Measurements from ENCODE around the gene TBR1.

TBR1 gene

DNA sequence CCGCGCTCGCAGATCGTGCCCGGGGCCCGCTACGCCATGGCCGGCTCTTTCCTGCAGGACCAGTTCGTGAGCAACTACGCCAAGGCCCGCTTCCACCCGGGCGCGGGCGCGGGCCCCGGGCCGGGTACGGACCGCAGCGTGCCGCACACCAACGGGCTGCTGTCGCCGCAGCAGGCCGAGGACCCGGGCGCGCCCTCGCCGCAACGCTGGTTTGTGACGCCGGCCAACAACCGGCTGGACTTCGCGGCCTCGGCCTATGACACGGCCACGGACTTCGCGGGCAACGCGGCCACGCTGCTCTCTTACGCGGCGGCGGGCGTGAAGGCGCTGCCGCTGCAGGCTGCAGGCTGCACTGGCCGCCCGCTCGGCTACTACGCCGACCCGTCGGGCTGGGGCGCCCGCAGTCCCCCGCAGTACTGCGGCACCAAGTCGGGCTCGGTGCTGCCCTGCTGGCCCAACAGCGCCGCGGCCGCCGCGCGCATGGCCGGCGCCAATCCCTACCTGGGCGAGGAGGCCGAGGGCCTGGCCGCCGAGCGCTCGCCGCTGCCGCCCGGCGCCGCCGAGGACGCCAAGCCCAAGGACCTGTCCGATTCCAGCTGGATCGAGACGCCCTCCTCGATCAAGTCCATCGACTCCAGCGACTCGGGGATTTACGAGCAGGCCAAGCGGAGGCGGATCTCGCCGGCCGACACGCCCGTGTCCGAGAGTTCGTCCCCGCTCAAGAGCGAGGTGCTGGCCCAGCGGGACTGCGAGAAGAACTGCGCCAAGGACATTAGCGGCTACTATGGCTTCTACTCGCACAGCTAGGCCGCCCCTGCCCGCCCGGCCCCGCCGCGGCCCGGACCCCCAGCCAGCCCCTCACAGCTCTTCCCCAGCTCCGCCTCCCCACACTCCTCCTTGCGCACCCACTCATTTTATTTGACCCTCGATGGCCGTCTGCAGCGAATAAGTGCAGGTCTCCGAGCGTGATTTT, 7.6 kb downstream of the TBR1 start:
- H3K4me1 ChIP-seq (ENCODE audit: control insufficient read depth, insufficient read depth, low read length, poor library complexity, severe bottlenecking): peaks cover 3% of the 10 kb centered on the region
- no peaks in the 10 kb centered on the region for H3K9me3 ChIP-seq (ENCODE audit: control insufficient read depth, low read length)
- H3K36me3 ChIP-seq (ENCODE audit: control insufficient read depth, insufficient read depth, low read length): no peaks in the 10 kb centered on the region
- WGBS, 2 experiments (ENCODE audit: insufficient coverage in 2 of 2): 1 to 2% methylated on average over 104 to 117 of the region's 125 CpGs
- H3K27ac ChIP-seq (ENCODE audit: low read depth, low read length, severe bottlenecking): no peak overlapping the region
- peak overlapping the region; percentile 20 for H3K4me3 ChIP-seq (ENCODE audit: extremely low read depth, insufficient read depth, low read length, poor library complexity, severe bottlenecking)

- no peak overlapping the region for H3K27ac ChIP-seq (ENCODE audit: low read depth, low read length, severe bottlenecking)
- no peaks in the 10 kb centered on the region for H3K9me3 ChIP-seq (ENCODE audit: control insufficient read depth, low read length)
- H3K4me1 ChIP-seq (ENCODE audit: control insufficient read depth, insufficient read depth, low read length, poor library complexity, severe bottlenecking): no peaks in the 10 kb centered on the region
- H3K36me3 ChIP-seq (ENCODE audit: control insufficient read depth, insufficient read depth, low read length): no peaks in the 10 kb centered on the region
- 0 to 6% methylated on average over 2 of the region's 9 CpGs for WGBS, 2 experiments (ENCODE audit: insufficient coverage in 2 of 2)
- peak overlapping the region; percentile 20 for H3K4me3 ChIP-seq (ENCODE audit: extremely low read depth, insufficient read depth, low read length, poor library complexity, severe bottlenecking)
These were observed 8.3 kb downstream of the TBR1 start for GRCh38 chr2:161424394-161424769.

- Histone ChIP-seq H3K9me3 (ENCODE audit: control insufficient read depth, low read length) (no peaks in the 10 kb centered on the region), H3K27ac (ENCODE audit: low read depth, low read length, severe bottlenecking) (no peak overlapping the region), H3K36me3 (ENCODE audit: control insufficient read depth, insufficient read depth, low read length) (no peaks in the 10 kb centered on the region), H3K4me3 (ENCODE audit: extremely low read depth, insufficient read depth, low read length, poor library complexity, severe bottlenecking) (no peak overlapping the region), H3K4me1 (ENCODE audit: control insufficient read depth, insufficient read depth, low read length, poor library complexity, severe bottlenecking) (no peaks in the 10 kb centered on the region)
- WGBS, 2 experiments (ENCODE audit: insufficient coverage in 2 of 2): 50 to 63% methylated on average over 1 to 2 of the region's 4 CpGs
These were observed 9.0 kb downstream of the TBR1 start for GRCh38 chr2:161424891-161425727.

DNA sequence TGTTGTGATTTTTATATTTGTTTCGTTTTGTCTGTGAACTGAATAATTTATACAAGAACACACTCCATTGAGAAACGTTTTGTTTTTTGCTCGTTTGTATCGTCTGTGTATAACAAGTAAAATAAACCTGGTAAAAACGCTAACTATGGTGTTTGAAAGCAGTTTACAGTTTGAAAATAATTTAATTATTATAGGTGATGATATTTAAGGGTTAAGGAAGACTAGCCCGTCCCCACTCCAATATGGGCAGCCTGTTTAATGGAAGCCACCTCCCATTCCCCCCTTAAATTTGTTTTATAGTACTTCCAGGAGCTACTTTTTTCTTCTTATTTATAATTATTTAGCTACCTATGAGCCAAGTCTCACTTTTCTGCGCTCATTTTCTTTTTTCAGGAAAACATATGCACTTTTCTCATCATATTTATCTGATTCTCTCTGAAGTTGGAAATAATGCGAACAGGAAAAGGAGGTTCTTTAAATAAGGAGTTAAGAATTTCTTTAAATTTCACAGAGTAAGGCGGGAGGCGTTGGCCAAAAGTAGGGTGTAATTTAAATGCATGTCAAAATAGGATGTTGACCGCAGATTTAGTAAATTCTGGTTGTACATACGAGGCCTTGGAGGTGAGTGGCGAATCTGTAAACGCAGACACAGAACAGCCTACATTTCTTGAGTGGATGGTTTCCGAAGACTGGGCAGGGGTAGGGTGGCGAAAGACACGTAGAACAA, 9.8 kb downstream of the TBR1 start:
- Histone ChIP-seq H3K4me3 (ENCODE audit: extremely low read depth, insufficient read depth, low read length, poor library complexity, severe bottlenecking) (no peak overlapping the region), H3K9me3 (ENCODE audit: control insufficient read depth, low read length) (no peaks in the 10 kb centered on the region), H3K4me1 (ENCODE audit: control insufficient read depth, insufficient read depth, low read length, poor library complexity, severe bottlenecking) (no peaks in the 10 kb centered on the region), H3K27ac (ENCODE audit: low read depth, low read length, severe bottlenecking) (no peak overlapping the region), H3K36me3 (ENCODE audit: control insufficient read depth, insufficient read depth, low read length) (no peaks in the 10 kb centered on the region)
- WGBS, 2 experiments (ENCODE audit: insufficient coverage in 2 of 2): 40 to 42% methylated on average over 9 to 11 of the region's 17 CpGs

- WGBS, 2 experiments (ENCODE audit: insufficient coverage in 2 of 2): 4 to 14% methylated on average over 12 to 13 of the region's 13 CpGs
- Histone ChIP-seq H3K27ac (ENCODE audit: low read depth, low read length, severe bottlenecking) (no peak overlapping the region), H3K4me1 (ENCODE audit: control insufficient read depth, insufficient read depth, low read length, poor library complexity, severe bottlenecking) (no peaks in the 10 kb centered on the region), H3K9me3 (ENCODE audit: control insufficient read depth, low read length) (no peaks in the 10 kb centered on the region), H3K4me3 (ENCODE audit: extremely low read depth, insufficient read depth, low read length, poor library complexity, severe bottlenecking) (peak overlapping the region; percentile 20), H3K36me3 (ENCODE audit: control insufficient read depth, insufficient read depth, low read length) (no peaks in the 10 kb centered on the region)
These were observed 10.4 kb downstream of the TBR1 start for GRCh38 chr2:161426455-161426921.

GRCh38 chr2:161426922-161427663, 11.0 kb downstream of the TBR1 start:
- Histone ChIP-seq H3K27ac (ENCODE audit: low read depth, low read length, severe bottlenecking) (no peak overlapping the region), H3K4me3 (ENCODE audit: extremely low read depth, insufficient read depth, low read length, poor library complexity, severe bottlenecking) (peak overlapping the region; percentile 20), H3K36me3 (ENCODE audit: control insufficient read depth, insufficient read depth, low read length) (no peaks in the 10 kb centered on the region), H3K4me1 (ENCODE audit: control insufficient read depth, insufficient read depth, low read length, poor library complexity, severe bottlenecking) (no peaks in the 10 kb centered on the region), H3K9me3 (ENCODE audit: control insufficient read depth, low read length) (no peaks in the 10 kb centered on the region)
- WGBS, 2 experiments (ENCODE audit: insufficient coverage in 2 of 2): 3 to 5% methylated on average over 41 to 48 of the region's 54 CpGs

DNA sequence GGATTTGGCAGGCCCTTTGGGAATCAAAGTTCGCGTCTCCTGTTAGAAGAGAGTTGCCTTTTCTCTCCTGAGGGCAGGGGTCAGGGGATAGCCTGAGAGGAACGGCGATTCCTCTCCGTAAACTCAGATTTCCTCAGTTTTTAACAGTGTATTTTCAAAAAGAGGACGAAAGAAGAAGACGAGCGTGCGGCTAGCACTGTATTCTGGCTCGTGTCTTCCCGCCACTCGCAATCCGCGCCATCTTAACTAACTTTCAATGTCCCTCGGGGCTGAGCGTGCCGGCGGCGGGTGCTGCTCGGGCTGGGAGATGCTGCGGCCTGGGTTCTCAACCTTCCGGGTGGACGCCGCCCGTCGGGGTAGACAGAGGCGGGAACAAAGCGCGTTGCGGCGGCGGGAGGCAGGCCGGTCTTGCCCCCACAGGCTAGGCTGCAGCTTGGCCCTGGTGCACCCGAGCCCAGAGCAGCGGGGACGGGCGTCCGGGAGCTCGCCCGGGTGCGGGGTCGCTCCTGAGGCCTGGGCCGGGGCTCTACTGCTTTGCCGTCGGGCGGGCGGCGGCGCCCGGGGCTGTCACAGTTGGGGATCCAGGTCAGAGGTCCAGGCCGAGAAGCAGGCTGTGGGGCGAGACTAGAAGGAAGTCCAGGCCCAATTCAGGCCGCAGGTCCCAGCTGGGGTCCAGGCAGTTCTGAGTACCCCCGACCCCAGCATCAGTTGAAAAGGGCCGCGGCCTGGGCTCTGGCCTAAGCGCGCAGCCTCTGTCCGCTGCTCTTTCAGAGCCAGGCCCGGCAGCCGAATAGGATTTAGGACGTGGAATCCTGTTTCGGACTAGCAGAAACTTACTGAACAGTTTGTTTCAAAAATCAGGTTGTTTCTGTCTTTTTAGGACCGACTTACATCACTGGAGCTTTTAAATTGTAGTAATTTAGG, 11.8 kb downstream of the TBR1 start:
- WGBS, 2 experiments (ENCODE audit: insufficient coverage in 2 of 2): 36 to 39% methylated on average over 52 to 59 of the region's 64 CpGs
- H3K4me3 ChIP-seq (ENCODE audit: extremely low read depth, insufficient read depth, low read length, poor library complexity, severe bottlenecking): no peak overlapping the region
- H3K36me3 ChIP-seq (ENCODE audit: control insufficient read depth, insufficient read depth, low read length): no peaks in the 10 kb centered on the region
- H3K27ac ChIP-seq (ENCODE audit: low read depth, low read length, severe bottlenecking): no peak overlapping the region
- no peaks in the 10 kb centered on the region for H3K4me1 ChIP-seq (ENCODE audit: control insufficient read depth, insufficient read depth, low read length, poor library complexity, severe bottlenecking)
- no peaks in the 10 kb centered on the region for H3K9me3 ChIP-seq (ENCODE audit: control insufficient read depth, low read length)

- H3K27ac ChIP-seq (ENCODE audit: low read depth, low read length, severe bottlenecking): no peak overlapping the region
- 71 to 88% methylated on average over 1 of the region's 2 CpGs for WGBS, 2 experiments (ENCODE audit: insufficient coverage in 2 of 2)
- H3K9me3 ChIP-seq (ENCODE audit: control insufficient read depth, low read length): no peaks in the 10 kb centered on the region
- H3K4me3 ChIP-seq (ENCODE audit: extremely low read depth, insufficient read depth, low read length, poor library complexity, severe bottlenecking): no peak overlapping the region
- no peaks in the 10 kb centered on the region for H3K36me3 ChIP-seq (ENCODE audit: control insufficient read depth, insufficient read depth, low read length)
- no peaks in the 10 kb centered on the region for H3K4me1 ChIP-seq (ENCODE audit: control insufficient read depth, insufficient read depth, low read length, poor library complexity, severe bottlenecking)
These were observed 14.3 kb downstream of the TBR1 start for GRCh38 chr2:161430386-161430785.

DNA sequence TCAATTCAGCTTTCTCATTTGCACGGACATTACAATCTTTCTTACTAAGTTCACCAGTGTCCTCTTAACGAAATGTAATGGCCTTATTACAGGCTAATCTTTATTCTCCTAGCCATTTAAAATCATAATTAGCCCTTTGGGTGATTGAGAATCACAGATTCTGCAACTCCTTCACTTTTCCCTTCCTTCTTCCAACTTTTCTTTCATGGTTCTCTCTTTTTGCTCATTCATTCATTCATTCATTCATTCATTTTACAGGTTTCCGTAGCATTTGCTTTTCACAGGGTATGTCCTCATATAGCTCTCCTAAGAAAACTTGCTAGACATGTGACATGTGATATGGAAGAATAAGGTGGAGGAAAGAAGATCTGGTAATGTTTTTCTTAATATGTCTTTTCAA, 16.0 kb downstream of the TBR1 start:
- no peaks in the 10 kb centered on the region for H3K4me1 ChIP-seq (ENCODE audit: control insufficient read depth, insufficient read depth, low read length, poor library complexity, severe bottlenecking)
- no peak overlapping the region for H3K27ac ChIP-seq (ENCODE audit: low read depth, low read length, severe bottlenecking)
- H3K4me3 ChIP-seq (ENCODE audit: extremely low read depth, insufficient read depth, low read length, poor library complexity, severe bottlenecking): no peak overlapping the region
- no peaks in the 10 kb centered on the region for H3K36me3 ChIP-seq (ENCODE audit: control insufficient read depth, insufficient read depth, low read length)
- WGBS, 2 experiments (ENCODE audit: insufficient coverage in 2 of 2): 76 to 77% methylated on average over 2 to 3 of the region's 3 CpGs
- no peaks in the 10 kb centered on the region for H3K9me3 ChIP-seq (ENCODE audit: control insufficient read depth, low read length)

All from mesodermal cell (in vitro differentiated cells).